MCF 10A (cell line): ENCODE measurements around the gene RIC8B. TPM values are rescaled to one million over a fixed set of nuclear protein-coding genes. Genes with fewer than 3 reads are reported as not detected.

Source experiments
- BruUV-seq: library from RNA; stranded (reverse); fragments of 400-500 nt; replicated peaks from 2 replicates; lab custom pipeline; 2021; lab: Mats Ljungman, UMichigan
- CTCF ChIA-PET: fragments of 300-600 bp; sonication (Branson Sonifier 250); formaldehyde crosslinking; extraction: SDS; loops from one replicate; lab custom pipeline; 2021; ENCODE audit warnings: antibody characterized with exemption, inconsistent platforms; lab: Yijun Ruan, JAX
- POLR2A ChIA-PET: fragments of 300-600, 350-650 bp; sonication (Branson Sonifier 250); formaldehyde crosslinking; extraction: SDS; loops from one replicate; lab custom pipeline; 2020; ENCODE audit warnings: antibody characterized with exemption, inconsistent platforms; lab: Yijun Ruan, JAX
- DNase-seq: peaks from one replicate; pipeline ENCODE4 v3.0.0-alpha.2; 2018; ENCODE audit not compliant: unreplicated experiment
- H3K27ac Mint-ChIP-seq: one replicate; pipeline ENCODE4 v1.8.0; 2022; ENCODE audit warnings: mild to moderate bottlenecking, low read depth, mixed read lengths; ENCODE audit not compliant: unreplicated experiment
- H3K27me3 Mint-ChIP-seq: one replicate; pipeline ENCODE4 v1.8.0; 2022; ENCODE audit warnings: mixed read lengths; ENCODE audit not compliant: insufficient read depth, unreplicated experiment
- H3K36me3 Mint-ChIP-seq: one replicate; pipeline ENCODE4 v1.8.0; 2022; ENCODE audit warnings: mild to moderate bottlenecking, moderate library complexity, mixed read lengths; ENCODE audit not compliant: insufficient read depth, unreplicated experiment
- H3K4me1 Mint-ChIP-seq: one replicate; pipeline ENCODE4 v1.8.0; 2022; ENCODE audit warnings: mixed read lengths; ENCODE audit not compliant: insufficient read depth, unreplicated experiment
- H3K4me3 Mint-ChIP-seq: one replicate; pipeline ENCODE4 v1.8.0; 2022; ENCODE audit warnings: mild to moderate bottlenecking, moderate library complexity, mixed read lengths; ENCODE audit not compliant: unreplicated experiment
- H3K9me3 Mint-ChIP-seq: one replicate; pipeline ENCODE4 v1.8.0; 2022; ENCODE audit warnings: mixed read lengths; ENCODE audit not compliant: unreplicated experiment
- intact Hi-C: fragments of 100-400 bp; cut with micrococcal nuclease; formaldehyde crosslinking; loops from 2 replicates; pipeline ENCODE4 v1.14.1; 2022
- total RNA-seq: library from RNA; stranded (reverse); gene quantifications from 2 replicates; pipeline ENCODE4 v1.2.3, GENCODE V29; 2022
- TF ChIP-seq, protein P1 (sequence below): fragments of 200-600 bp; IDR thresholded peaks from one replicate; pipeline ENCODE4 v1.8.0; 2022; ENCODE audit warnings: antibody characterized with exemption, mild to moderate bottlenecking; ENCODE audit not compliant: unreplicated experiment

Gene RIC8B
- total RNA-seq, 1 experiment from 2014 or later = 10.0 TPM

DNA sequence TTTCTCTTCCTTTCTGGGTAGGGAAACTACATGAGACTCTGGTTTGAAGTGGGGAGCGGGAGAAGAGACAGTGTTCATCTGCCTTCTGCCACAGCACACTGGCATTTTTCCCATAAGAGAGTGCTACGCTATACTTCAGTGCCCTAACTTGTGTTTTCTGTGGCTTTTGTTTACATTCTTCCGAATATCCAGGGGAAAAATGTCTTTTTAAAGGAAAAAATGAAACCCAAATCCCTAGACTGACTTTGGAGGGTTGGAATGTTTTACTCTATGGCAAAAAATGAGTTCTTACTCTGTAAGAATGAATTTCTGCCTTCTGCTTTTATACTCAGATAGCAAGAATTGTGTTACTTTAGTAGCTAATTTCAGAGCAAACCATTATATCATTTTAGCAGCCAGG, 93.2 kb downstream of the RIC8B start:
- Mint-ChIP-seq H3K4me1 (peaks cover 12% of the 10 kb centered on the region), H3K27me3 (no peaks in the 10 kb centered on the region), H3K36me3 (peaks cover 20% of the 10 kb centered on the region), H3K9me3 (no peaks in the 10 kb centered on the region), H3K4me3 (no peak overlapping the region), H3K27ac (no peak overlapping the region)
- BruUV-seq = no TSS peak
- DNase-seq = no peak
- ChIA-PET CTCF (interaction anchor here (0.9 kb wide), 1 partner anchor 34 kb away, joined by 3 read pairs; no protein-coding TSS in a partner anchor), POLR2A (no interaction called here)
- intact Hi-C loops = no loop called here
- TF ChIP-seq, protein P1, sequence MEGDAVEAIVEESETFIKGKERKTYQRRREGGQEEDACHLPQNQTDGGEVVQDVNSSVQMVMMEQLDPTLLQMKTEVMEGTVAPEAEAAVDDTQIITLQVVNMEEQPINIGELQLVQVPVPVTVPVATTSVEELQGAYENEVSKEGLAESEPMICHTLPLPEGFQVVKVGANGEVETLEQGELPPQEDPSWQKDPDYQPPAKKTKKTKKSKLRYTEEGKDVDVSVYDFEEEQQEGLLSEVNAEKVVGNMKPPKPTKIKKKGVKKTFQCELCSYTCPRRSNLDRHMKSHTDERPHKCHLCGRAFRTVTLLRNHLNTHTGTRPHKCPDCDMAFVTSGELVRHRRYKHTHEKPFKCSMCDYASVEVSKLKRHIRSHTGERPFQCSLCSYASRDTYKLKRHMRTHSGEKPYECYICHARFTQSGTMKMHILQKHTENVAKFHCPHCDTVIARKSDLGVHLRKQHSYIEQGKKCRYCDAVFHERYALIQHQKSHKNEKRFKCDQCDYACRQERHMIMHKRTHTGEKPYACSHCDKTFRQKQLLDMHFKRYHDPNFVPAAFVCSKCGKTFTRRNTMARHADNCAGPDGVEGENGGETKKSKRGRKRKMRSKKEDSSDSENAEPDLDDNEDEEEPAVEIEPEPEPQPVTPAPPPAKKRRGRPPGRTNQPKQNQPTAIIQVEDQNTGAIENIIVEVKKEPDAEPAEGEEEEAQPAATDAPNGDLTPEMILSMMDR = no peak

DNA sequence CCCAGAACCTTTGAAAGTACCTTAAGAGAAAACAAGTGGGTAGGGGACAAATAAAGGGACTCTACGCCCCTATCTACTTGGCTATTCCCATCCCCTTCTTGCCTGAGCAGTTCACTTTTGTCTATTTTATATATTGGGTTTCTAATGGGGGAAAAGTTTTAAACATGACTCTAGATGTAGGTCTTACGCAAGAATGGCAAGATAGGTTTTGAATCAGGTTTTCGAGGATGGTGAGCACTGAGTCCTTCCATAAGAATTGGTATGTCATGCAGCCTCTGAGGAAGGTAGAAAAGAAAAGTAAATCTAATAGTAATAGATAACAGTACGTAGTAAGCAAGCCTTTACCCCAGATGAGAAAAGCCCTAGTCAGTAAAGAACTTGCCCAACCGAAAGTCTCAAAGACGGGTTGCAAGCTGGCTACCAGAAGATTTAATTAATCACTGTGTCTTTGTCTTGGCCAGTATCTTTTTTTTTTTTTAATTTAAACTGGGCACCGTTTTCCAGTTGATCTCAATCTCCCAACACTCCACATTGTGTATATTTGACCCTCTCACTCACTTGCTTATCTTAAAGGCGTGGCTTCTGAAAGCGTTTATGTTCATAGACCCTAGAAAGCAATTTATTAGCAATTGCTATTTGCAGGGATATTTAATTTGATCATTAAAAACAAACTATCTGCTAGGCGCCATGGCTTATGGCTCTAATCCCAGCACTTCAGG, 94.7 kb downstream of the RIC8B start:
- Mint-ChIP-seq H3K36me3 (peaks cover 20% of the 10 kb centered on the region), H3K27ac (no peak overlapping the region), H3K27me3 (no peaks in the 10 kb centered on the region), H3K4me3 (no peak overlapping the region), H3K9me3 (no peaks in the 10 kb centered on the region), H3K4me1 (peaks cover 8% of the 10 kb centered on the region)
- POLR2A ChIA-PET = no interaction called here
- BruUV-seq = no TSS peak
- intact Hi-C loops = no loop called here
- CTCF ChIA-PET = no interaction called here
- DNase-seq = no peak
- TF ChIP-seq, protein P1 = no peak

DNA sequence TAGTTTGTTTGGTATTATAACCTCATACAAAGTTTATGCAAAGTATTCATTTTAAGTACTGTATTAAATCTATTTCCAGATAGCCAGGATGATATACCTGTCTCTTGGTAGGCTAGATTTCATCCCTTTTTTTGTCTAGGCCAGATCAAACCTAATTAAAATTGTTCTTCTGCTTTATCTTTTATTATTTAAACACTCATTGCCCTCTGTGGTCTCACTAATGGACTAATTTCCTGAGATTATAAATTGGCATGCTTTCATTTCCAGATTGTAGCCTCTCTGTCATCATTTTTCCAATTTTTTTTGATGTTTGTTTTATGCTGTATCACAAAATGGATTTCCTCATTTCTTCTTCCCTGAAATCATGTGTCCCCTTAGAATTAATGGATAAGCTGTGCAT, 95.6 kb downstream of the RIC8B start:
- no TSS peak for BruUV-seq
- ChIA-PET POLR2A (no interaction called here), CTCF (no interaction called here)
- Mint-ChIP-seq H3K36me3 (peaks cover 16% of the 10 kb centered on the region), H3K4me3 (no peak overlapping the region), H3K27me3 (no peaks in the 10 kb centered on the region), H3K27ac (no peak overlapping the region), H3K9me3 (no peaks in the 10 kb centered on the region), H3K4me1 (peaks cover 8% of the 10 kb centered on the region)
- intact Hi-C loops = no loop called here
- TF ChIP-seq, protein P1 = no peak
- DNase-seq = no peak

DNA sequence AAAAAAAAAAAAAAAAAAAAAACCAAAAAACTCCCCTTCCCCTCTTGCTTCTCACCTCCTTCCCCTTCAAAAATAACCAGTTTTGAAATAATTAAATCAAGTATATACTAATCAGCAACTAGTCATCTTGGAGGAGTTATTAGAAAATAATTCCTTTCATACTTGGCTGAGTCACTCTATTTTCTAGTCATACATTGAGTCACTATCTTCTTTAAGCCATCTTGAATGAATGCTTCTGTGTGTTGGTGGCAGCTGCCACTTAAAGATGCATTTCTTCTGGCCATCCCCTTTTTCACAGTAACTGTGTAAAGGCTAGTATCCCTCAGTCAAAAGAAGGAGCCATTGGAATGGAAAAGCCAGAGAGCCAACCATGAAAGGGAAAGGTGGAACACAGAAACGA, 97.0 kb downstream of the RIC8B start:
- CTCF ChIA-PET = interaction anchor here (0.6 kb wide), 1 partner anchor 194 kb away, joined by 3 read pairs; no protein-coding TSS in a partner anchor
- peaks cover 14% of the 10 kb centered on the region for H3K36me3 Mint-ChIP-seq
- TF ChIP-seq, protein P1 = no peak
- no peaks in the 10 kb centered on the region for H3K4me1 Mint-ChIP-seq
- H3K27me3 Mint-ChIP-seq = no peaks in the 10 kb centered on the region
- intact Hi-C loops = no loop called here
- POLR2A ChIA-PET = interaction anchor here (0.7 kb wide), 1 partner anchor 452 kb away, joined by 3 read pairs; no protein-coding TSS in a partner anchor
- no peaks in the 10 kb centered on the region for H3K9me3 Mint-ChIP-seq
- no peak for DNase-seq
- no peak overlapping the region for H3K27ac Mint-ChIP-seq
- no peak overlapping the region for H3K4me3 Mint-ChIP-seq
- no TSS peak for BruUV-seq
